Epithelial cell of proximal tubule (primary cell): ENCODE data around the gene CDK5RAP1. TPM values are rescaled to one million over a fixed set of nuclear protein-coding genes. Genes with fewer than 3 reads are reported as not detected.
A peak's percentile ranks its signal among the peaks of the same experiment; 100 is the strongest.

Source experiments
- DNase-seq: peaks from one replicate; pipeline ENCODE4 v3.0.0-alpha.2; 2011; ENCODE audit warnings: low read depth
- H3K4me3 ChIP-seq: 2 replicates; pipeline ENCODE4 v1.5.1; 2011; ENCODE audit warnings: low read depth, mild to moderate bottlenecking, low read length
- total RNA-seq: library from RNA; depleted of rRNA; stranded (reverse); fragments of >200 nt; gene quantifications from 2 replicates; pipeline ENCODE4 v1.2.3, GENCODE V29; 2015
- TF ChIP-seq, protein P1 (sequence below): conservative IDR thresholded peaks from 2 replicates; pipeline ENCODE4 v1.5.1; 2012; ENCODE audit warnings: low read depth, mild to moderate bottlenecking, low read length

Gene CDK5RAP1
- total RNA-seq, 1 donor from 2014 or later = 28.8 TPM

DNA sequence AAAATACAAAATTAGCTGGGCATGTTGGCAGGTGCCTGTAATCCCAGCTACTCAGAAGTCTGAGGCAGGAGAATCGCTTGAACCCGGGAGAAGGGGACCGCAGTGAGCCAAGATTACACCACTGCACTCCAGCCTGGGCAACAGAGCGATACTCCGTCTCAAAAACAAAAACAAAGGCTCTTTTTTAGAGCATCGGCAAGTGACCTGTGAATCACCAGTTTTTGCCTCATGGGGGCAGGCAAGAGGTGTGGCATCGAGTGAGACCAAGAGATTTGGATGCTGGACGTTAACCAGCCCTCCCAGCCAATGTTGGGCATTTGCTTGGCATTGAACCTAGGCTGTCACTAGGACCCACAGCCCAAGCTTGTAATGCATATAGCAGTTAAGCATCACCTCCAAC is 14.6 kb upstream of the CDK5RAP1 start:
- no peak overlapping the region for H3K4me3 ChIP-seq
- no peak for DNase-seq
- TF ChIP-seq, protein P1, sequence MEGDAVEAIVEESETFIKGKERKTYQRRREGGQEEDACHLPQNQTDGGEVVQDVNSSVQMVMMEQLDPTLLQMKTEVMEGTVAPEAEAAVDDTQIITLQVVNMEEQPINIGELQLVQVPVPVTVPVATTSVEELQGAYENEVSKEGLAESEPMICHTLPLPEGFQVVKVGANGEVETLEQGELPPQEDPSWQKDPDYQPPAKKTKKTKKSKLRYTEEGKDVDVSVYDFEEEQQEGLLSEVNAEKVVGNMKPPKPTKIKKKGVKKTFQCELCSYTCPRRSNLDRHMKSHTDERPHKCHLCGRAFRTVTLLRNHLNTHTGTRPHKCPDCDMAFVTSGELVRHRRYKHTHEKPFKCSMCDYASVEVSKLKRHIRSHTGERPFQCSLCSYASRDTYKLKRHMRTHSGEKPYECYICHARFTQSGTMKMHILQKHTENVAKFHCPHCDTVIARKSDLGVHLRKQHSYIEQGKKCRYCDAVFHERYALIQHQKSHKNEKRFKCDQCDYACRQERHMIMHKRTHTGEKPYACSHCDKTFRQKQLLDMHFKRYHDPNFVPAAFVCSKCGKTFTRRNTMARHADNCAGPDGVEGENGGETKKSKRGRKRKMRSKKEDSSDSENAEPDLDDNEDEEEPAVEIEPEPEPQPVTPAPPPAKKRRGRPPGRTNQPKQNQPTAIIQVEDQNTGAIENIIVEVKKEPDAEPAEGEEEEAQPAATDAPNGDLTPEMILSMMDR = peak; percentile 54

DNA sequence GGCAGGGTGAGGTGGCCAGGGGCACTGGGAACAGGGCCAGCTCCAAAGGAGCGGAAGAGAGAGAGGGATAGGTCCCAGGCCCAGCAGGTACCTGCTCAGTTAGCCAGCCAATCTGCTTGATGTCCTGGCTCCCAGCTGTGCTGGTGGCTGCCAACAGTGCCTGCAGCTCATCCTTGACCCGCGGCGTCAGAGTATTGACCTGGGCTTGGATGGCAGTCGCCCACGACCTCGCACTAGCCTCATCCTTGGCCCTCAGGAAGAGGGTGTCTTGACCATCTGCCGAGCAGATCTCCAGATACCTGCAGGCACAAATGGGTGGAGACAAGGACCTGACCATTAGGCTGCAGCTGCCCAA is 11.1 kb upstream of the CDK5RAP1 start:
- TF ChIP-seq, protein P1 = no peak
- DNase-seq = no peak
- no peak overlapping the region for H3K4me3 ChIP-seq

DNA sequence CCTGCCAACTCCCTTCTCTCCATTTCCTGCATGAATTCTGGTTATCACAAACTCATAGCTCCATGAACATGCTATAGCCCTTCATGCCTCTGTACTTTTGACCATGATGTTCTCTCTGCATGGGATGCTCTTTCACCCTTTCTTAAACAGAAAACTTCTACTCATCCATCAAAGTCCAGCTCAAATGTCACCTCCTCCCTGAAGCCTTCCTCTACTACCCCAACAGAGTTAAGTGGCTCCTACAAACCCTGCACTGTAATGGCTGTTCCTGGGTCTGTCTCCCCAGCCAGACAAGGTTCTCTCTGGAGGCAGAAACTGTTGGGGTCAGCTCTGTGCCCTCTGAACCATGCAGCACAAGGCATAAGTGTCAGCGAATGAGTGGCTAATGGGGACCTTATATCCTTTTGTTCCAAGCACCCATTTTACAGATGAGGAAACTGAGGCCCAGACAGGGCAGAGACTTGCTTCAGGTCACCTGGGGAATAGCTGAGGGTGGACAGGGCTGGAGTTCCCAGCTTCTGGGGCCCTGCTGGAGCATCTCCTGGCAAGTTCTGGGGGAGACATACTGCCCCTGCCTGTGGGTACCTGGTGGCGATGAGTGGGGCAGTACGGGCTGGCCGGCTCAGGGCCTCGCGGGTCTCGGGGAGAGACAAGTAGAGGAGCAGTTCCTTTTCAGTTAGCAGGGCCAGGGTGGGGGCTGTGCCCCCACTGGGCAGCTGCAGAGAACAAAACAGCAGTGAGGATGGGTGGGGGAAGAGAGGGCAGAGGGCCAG is 10.6 kb upstream of the CDK5RAP1 start:
- H3K4me3 ChIP-seq = no peak overlapping the region
- TF ChIP-seq, protein P1 = no peak
- no peak for DNase-seq

DNA sequence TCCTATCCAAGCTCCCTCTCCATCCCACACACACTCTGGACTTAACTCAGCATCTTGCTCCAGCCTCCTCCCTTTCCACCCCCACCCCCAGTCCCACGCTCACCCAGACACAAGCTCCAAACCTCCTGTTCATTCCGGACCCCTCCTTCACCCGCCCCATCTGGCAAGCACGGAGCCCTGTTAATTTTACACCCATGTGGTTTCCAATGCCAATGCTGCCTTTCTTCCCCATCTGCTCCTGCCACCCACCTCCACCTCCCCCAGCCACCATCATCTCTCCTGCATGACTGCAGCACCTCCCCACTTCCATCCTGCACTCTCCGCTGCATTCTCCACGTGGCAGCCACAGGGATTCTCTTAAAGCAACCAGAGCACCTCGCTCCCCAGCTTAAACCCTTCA is 9.9 kb upstream of the CDK5RAP1 start:
- TF ChIP-seq, protein P1 = no peak
- no peak overlapping the region for H3K4me3 ChIP-seq
- DNase-seq = no peak

DNA sequence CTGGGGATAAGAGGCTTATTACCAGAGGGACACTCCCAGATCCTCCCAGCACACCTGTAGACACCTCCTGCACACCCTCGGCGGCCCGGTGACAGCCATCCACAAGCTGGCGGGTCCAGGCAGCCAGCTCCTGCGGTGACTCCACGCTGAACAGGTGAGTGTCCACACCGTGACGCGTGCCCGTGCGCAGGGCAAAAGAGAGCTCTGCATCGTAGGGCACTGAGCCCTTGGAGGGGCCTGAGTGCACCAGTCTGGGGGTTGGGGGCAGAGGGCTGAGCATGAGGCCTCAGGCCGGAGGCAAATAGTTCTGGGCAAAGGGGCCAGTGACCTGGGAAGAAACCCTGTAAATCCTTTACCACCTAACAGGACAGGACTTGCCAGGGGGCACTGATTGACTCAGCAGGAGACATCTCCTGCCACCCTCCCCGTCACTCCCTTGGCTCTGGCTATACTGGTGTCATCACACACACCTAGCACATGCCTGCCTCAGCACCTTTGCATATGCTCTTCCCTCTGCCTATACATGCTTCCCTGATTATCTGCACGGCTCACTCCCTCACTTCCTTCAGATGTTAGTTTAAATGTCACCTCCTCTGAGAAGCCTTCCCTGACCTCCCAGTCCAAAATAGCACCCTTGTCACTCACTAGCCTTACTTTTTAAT is 8.9 kb upstream of the CDK5RAP1 start:
- TF ChIP-seq, protein P1 = no peak
- no peak overlapping the region for H3K4me3 ChIP-seq
- DNase-seq = no peak

DNA sequence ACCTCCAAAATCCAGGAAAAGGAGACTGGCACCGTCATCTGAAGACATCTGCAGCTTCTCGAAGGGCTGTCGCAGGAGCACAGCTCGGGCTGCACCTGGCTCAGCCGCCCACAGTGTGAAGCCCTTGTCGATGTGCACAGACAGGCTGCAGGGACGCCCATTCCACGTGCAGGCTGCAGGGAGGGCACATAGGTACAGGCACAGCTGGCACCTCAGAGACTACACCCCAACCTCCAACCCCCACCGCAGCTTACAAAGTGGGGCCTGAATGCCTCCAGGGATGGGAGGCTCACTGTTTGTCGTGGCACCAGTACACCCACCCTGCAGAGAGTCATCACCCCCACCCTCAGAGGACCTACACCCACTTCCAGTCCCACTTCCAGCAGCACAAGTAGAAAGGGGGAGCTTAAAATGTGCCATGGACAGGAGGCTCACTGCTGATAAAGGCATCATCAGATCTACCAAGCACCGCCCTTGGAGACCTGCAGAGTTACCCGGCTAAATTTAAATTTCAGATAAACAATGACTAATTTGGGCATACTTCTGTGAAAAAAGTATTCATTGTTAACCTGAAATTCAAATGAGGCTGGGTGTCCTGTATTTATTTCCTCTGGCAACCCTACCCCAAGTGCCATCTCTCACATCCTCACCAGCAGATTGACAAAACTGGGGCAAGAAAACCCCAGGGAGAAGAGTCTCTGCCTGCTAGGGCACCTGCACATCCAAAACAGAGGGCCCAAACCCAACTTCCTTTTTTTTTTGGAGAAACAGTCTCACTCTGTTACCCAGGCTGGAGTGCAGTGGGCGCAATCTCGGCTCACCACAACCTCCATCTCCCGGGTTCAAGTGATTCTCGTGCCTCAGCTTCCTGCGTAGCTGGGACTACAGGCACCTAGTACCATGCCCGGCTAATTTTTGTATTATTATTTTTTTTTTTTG is 7.7 kb upstream of the CDK5RAP1 start:
- TF ChIP-seq, protein P1 = no peak
- DNase-seq = no peak
- H3K4me3 ChIP-seq = no peak overlapping the region
